NB4 (cell line): ENCODE measurements around the gene NR2F1-AS1.

Experiments used
- MYC ChIP-seq: IDR thresholded peaks from 2 replicates; pipeline ENCODE4 v1.6.1; 2011; ENCODE audit warnings: low read depth, low read length
- POLR2A ChIP-seq: IDR thresholded peaks from 2 replicates; pipeline ENCODE4 v1.6.1; 2011; ENCODE audit warnings: mild to moderate bottlenecking; ENCODE audit not compliant: insufficient read length; ENCODE audit errors: extremely low read depth
- TF ChIP-seq, protein P1 (sequence below): IDR thresholded peaks from one replicate; pipeline ENCODE4 v1.5.1; 2012; ENCODE audit warnings: low read depth, low read length
- TF ChIP-seq, protein P2 (sequence below): IDR thresholded peaks from 2 replicates; pipeline ENCODE4 v1.6.1; 2011; ENCODE audit warnings: low read depth, low read length

DNA sequence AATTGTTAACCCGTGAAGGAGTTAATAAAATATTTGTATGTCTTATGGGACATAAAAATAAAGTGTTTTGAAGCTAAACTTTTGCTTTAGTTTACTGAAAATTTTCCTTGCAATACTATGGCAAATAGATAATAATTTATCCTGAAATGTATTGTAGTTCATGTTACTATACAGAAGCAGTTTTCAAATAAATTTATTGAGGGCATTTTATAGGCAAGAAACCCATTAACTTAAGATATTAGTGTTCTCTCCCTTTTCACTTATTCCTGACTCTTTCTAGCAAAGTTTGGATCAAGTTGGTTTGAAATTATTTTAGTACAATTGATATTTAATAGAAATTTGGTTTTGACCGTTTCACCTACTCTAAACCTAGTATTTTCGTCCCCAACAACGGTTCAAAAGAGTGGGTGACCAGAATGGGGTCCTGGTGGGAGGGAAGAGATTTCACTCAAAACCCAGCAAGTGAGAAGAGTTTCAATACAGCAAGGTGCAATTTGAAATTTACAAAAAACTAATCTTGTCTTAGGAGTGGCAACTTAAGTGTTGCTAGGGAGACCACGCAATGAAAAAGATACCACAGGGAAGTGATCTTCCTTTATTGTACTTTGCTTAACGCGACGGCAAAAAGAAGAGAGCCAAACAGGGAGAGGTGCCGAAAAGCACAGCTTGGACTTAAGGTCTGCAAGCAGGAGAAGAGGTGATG lies 30.4 kb upstream of the NR2F1-AS1 start:
- no peak for TF ChIP-seq POLR2A
- TF ChIP-seq, protein P1, sequence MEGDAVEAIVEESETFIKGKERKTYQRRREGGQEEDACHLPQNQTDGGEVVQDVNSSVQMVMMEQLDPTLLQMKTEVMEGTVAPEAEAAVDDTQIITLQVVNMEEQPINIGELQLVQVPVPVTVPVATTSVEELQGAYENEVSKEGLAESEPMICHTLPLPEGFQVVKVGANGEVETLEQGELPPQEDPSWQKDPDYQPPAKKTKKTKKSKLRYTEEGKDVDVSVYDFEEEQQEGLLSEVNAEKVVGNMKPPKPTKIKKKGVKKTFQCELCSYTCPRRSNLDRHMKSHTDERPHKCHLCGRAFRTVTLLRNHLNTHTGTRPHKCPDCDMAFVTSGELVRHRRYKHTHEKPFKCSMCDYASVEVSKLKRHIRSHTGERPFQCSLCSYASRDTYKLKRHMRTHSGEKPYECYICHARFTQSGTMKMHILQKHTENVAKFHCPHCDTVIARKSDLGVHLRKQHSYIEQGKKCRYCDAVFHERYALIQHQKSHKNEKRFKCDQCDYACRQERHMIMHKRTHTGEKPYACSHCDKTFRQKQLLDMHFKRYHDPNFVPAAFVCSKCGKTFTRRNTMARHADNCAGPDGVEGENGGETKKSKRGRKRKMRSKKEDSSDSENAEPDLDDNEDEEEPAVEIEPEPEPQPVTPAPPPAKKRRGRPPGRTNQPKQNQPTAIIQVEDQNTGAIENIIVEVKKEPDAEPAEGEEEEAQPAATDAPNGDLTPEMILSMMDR = no peak
- TF ChIP-seq, protein P2, sequence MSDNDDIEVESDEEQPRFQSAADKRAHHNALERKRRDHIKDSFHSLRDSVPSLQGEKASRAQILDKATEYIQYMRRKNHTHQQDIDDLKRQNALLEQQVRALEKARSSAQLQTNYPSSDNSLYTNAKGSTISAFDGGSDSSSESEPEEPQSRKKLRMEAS = no peak
- TF ChIP-seq MYC = no peak
